ENCODE data around the gene CRYBG1.

CRYBG1 gene

GRCh38 chr6:106363401-106364138 is 3.1 kb downstream of the CRYBG1 start:
- no peak for TF ChIP-seq USF1 (IDR thresholded peaks at IDR 0.05)
- TF ChIP-seq FOXM1 (IDR thresholded peaks at IDR 0.05; ENCODE audit: borderline replicate concordance, low read depth): no peak

GRCh38 chr6:106369739-106370138 is 9.2 kb downstream of the CRYBG1 start:
- TF ChIP-seq TCF12 (IDR thresholded peaks at IDR 0.05; ENCODE audit: low read depth) (no peak), CREB1 (IDR thresholded peaks at IDR 0.05; ENCODE audit: low read depth) (no peak)

- no peak for TF ChIP-seq REST (IDR thresholded peaks at IDR 0.05; ENCODE audit: low read depth)
- no peak for TF ChIP-seq NFIC (IDR thresholded peaks at IDR 0.05)
- TF ChIP-seq TAF1 (IDR thresholded peaks at IDR 0.05; ENCODE audit: low read depth): no peak
- no peak for TF ChIP-seq RAD21 (IDR thresholded peaks at IDR 0.05; ENCODE audit: low read depth)
- TF ChIP-seq YY1 (IDR thresholded peaks at IDR 0.05; ENCODE audit: low read depth): no peak
- TF ChIP-seq TCF12 (IDR thresholded peaks at IDR 0.05; ENCODE audit: low read depth): no peak
- no peak for TF ChIP-seq MAX (IDR thresholded peaks at IDR 0.05)
- TF ChIP-seq EGR1 (IDR thresholded peaks at IDR 0.05): no peak
- no peak for TF ChIP-seq FOXM1 (IDR thresholded peaks at IDR 0.05; ENCODE audit: borderline replicate concordance, low read depth)
- TF ChIP-seq ZBTB7A (IDR thresholded peaks at IDR 0.05; ENCODE audit: low read depth): no peak
These were observed 10.1 kb downstream of the CRYBG1 start for GRCh38 chr6:106370639-106371038.

GRCh38 chr6:106372838-106373501 is 12.5 kb downstream of the CRYBG1 start:
- TF ChIP-seq YY1 (IDR thresholded peaks at IDR 0.05; ENCODE audit: low read depth) (no peak), CEBPB (IDR thresholded peaks at IDR 0.05) (no peak), RAD21 (IDR thresholded peaks at IDR 0.05; ENCODE audit: low read depth) (no peak), USF1 (IDR thresholded peaks at IDR 0.05) (no peak), FOXM1 (IDR thresholded peaks at IDR 0.05; ENCODE audit: borderline replicate concordance, low read depth) (no peak), TCF12 (IDR thresholded peaks at IDR 0.05; ENCODE audit: low read depth) (no peak), REST (IDR thresholded peaks at IDR 0.05; ENCODE audit: low read depth) (no peak), EGR1 (IDR thresholded peaks at IDR 0.05) (no peak), MAX (IDR thresholded peaks at IDR 0.05) (no peak), TEAD4 (IDR thresholded peaks at IDR 0.05) (no peak), ZBTB7A (IDR thresholded peaks at IDR 0.05; ENCODE audit: low read depth) (no peak), CREB1 (IDR thresholded peaks at IDR 0.05; ENCODE audit: low read depth) (no peak), NFIC (IDR thresholded peaks at IDR 0.05) (no peak), EP300 (IDR thresholded peaks at IDR 0.05; ENCODE audit: borderline replicate concordance) (no peak), TAF1 (IDR thresholded peaks at IDR 0.05; ENCODE audit: low read depth) (no peak)

- no peak for TF ChIP-seq YY1 (IDR thresholded peaks at IDR 0.05; ENCODE audit: low read depth)
- TF ChIP-seq ZBTB7A (IDR thresholded peaks at IDR 0.05; ENCODE audit: low read depth): no peak
- TF ChIP-seq TAF1 (IDR thresholded peaks at IDR 0.05; ENCODE audit: low read depth): no peak
- no peak for TF ChIP-seq RAD21 (IDR thresholded peaks at IDR 0.05; ENCODE audit: low read depth)
- TF ChIP-seq CREB1 (IDR thresholded peaks at IDR 0.05; ENCODE audit: low read depth): no peak
These were observed 13.2 kb downstream of the CRYBG1 start for GRCh38 chr6:106373502-106374239.

- no peak for TF ChIP-seq MAX (IDR thresholded peaks at IDR 0.05)
- no peak for TF ChIP-seq ZBTB7A (IDR thresholded peaks at IDR 0.05; ENCODE audit: low read depth)
- no peak for TF ChIP-seq EP300 (IDR thresholded peaks at IDR 0.05; ENCODE audit: borderline replicate concordance)
- no peak for TF ChIP-seq TEAD4 (IDR thresholded peaks at IDR 0.05)
- no peak for TF ChIP-seq CREB1 (IDR thresholded peaks at IDR 0.05; ENCODE audit: low read depth)
- TF ChIP-seq FOXM1 (IDR thresholded peaks at IDR 0.05; ENCODE audit: borderline replicate concordance, low read depth): no peak
- no peak for TF ChIP-seq YY1 (IDR thresholded peaks at IDR 0.05; ENCODE audit: low read depth)
- TF ChIP-seq CEBPB (IDR thresholded peaks at IDR 0.05): no peak
- no peak for TF ChIP-seq TCF12 (IDR thresholded peaks at IDR 0.05; ENCODE audit: low read depth)
- no peak for TF ChIP-seq TAF1 (IDR thresholded peaks at IDR 0.05; ENCODE audit: low read depth)
- no peak for TF ChIP-seq REST (IDR thresholded peaks at IDR 0.05; ENCODE audit: low read depth)
- no peak for TF ChIP-seq NFIC (IDR thresholded peaks at IDR 0.05)
- TF ChIP-seq USF1 (IDR thresholded peaks at IDR 0.05): no peak
- TF ChIP-seq EGR1 (IDR thresholded peaks at IDR 0.05): no peak
- no peak for TF ChIP-seq RAD21 (IDR thresholded peaks at IDR 0.05; ENCODE audit: low read depth)
These were observed 16.6 kb downstream of the CRYBG1 start for GRCh38 chr6:106377061-106377540.

Data from Ishikawa (cell line).